ENCODE results near the gene LY86. TPM values are rescaled to one million over a fixed set of nuclear protein-coding genes. Genes with fewer than 3 reads are reported as not detected.

The LY86 gene
- total and polyA plus RNA-seq, 10 of the 15 experiments (the other 5 are each of a cell fraction or from before 2014, with no cell fraction given) = 68.2 to 457 (median 128) TPM

DNA sequence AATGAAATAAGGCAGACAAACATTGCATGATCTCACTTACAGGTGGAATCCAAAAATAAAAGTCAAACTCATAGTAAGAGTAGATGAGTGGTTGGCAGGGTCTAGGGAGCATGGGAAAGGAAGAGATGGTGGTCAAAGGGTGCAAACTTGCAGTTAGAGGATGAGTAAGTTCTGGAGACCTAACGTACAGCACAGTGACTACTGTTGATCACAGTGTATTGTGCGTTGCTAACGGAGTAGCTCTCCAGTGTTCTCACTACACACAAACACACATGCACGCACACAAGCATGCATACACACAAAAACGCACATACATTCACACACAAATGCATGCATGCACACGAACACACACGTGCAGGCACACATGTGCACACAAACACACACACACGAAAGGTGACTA lies 54.9 kb downstream of the LY86 start:
- intact Hi-C loops (cut with micrococcal nuclease; ENCODE audit: unreplicated experiment) = loop anchor here (1.0 to 2.0 kb wide), 2 partner anchors 41 to 55 kb away; partner anchors contain the start of gene LY86
- FAIRE-seq (peak; percentile 31), ATAC-seq (peak; percentile 93)
- TF ChIP-seq FOS (IDR thresholded peaks at IDR 0.05; ENCODE audit: borderline replicate concordance, extremely low read depth, insufficient read length) (no peak), NFYA (IDR thresholded peaks at IDR 0.05; ENCODE audit: borderline replicate concordance, low read depth, low read length) (no peak), RBBP5 (conservative IDR thresholded peaks at IDR 0.05) (no peak), RFX5 (IDR thresholded peaks at IDR 0.05; ENCODE audit: low read depth, low read length) (no peak), ZNF274 (IDR thresholded peaks at IDR 0.05; ENCODE audit: insufficient read depth, insufficient read length) (no peak), SMAD1 (IDR thresholded peaks at IDR 0.05; ENCODE audit: low read depth, partially characterized antibody) (peak; percentile 89), PAX8 (IDR thresholded peaks at IDR 0.05) (no peak), HDGF (IDR thresholded peaks at IDR 0.05) (peak; percentile 80), SREBF1 (IDR thresholded peaks at IDR 0.05; ENCODE audit: low read length) (no peak), ZNF622 (IDR thresholded peaks at IDR 0.05) (no peak), RB1 (IDR thresholded peaks at IDR 0.05; ENCODE audit: borderline replicate concordance) (no peak), IRF5 (IDR thresholded peaks at IDR 0.05; ENCODE audit: borderline replicate concordance) (no peak), ZSCAN29 (IDR thresholded peaks at IDR 0.05) (no peak), CREB1 (IDR thresholded peaks at IDR 0.05; ENCODE audit: low read depth) (peak; percentile 72), ZNF217 (IDR thresholded peaks at IDR 0.05) (no peak), YBX1 (IDR thresholded peaks at IDR 0.05) (no peak), POLR2AphosphoS5 (IDR thresholded peaks at IDR 0.05; ENCODE audit: low read length) (peak; percentile 47), CBFB (IDR thresholded peaks at IDR 0.05; ENCODE audit: low read depth) (peak; percentile 95), ZNF207 (IDR thresholded peaks at IDR 0.05; ENCODE audit: borderline replicate concordance) (no peak), SMAD5 (IDR thresholded peaks at IDR 0.05; ENCODE audit: low read depth) (no peak)
- TF ChIP-seq, protein P1, sequence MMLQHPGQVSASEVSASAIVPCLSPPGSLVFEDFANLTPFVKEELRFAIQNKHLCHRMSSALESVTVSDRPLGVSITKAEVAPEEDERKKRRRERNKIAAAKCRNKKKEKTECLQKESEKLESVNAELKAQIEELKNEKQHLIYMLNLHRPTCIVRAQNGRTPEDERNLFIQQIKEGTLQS (IDR thresholded peaks at IDR 0.05; ENCODE audit: borderline replicate concordance, extremely low read depth, low read depth, low read length) = no peak
- TF ChIP-seq, protein P2, sequence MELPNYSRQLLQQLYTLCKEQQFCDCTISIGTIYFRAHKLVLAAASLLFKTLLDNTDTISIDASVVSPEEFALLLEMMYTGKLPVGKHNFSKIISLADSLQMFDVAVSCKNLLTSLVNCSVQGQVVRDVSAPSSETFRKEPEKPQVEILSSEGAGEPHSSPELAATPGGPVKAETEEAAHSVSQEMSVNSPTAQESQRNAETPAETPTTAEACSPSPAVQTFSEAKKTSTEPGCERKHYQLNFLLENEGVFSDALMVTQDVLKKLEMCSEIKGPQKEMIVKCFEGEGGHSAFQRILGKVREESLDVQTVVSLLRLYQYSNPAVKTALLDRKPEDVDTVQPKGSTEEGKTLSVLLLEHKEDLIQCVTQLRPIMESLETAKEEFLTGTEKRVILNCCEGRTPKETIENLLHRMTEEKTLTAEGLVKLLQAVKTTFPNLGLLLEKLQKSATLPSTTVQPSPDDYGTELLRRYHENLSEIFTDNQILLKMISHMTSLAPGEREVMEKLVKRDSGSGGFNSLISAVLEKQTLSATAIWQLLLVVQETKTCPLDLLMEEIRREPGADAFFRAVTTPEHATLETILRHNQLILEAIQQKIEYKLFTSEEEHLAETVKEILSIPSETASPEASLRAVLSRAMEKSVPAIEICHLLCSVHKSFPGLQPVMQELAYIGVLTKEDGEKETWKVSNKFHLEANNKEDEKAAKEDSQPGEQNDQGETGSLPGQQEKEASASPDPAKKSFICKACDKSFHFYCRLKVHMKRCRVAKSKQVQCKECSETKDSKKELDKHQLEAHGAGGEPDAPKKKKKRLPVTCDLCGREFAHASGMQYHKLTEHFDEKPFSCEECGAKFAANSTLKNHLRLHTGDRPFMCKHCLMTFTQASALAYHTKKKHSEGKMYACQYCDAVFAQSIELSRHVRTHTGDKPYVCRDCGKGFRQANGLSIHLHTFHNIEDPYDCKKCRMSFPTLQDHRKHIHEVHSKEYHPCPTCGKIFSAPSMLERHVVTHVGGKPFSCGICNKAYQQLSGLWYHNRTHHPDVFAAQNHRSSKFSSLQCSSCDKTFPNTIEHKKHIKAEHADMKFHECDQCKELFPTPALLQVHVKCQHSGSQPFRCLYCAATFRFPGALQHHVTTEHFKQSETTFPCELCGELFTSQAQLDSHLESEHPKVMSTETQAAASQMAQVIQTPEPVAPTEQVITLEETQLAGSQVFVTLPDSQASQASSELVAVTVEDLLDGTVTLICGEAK (IDR thresholded peaks at IDR 0.05; ENCODE audit: borderline replicate concordance) = no peak

More for the DNA sequence above, 54.9 kb downstream of the LY86 start:
- DNase-seq (ENCODE audit: low read depth, low spot score) = peak; percentile 91
- Histone ChIP-seq H3K36me3 (ENCODE audit: control insufficient read depth in 2 of 2, insufficient read depth in 2 of 2, low read length in 1 of 2) (peaks cover 3 to 4% of the 10 kb centered on the region in 2 experiments; a peak in 3 of 4 replicates), H3K9me3 (replicated peaks; ENCODE audit: control insufficient read depth, insufficient read depth, low read length) (peaks cover 10% of the 10 kb centered on the region; the same call in 2 of the 3 replicates), H3K27ac (ENCODE audit: control insufficient read depth, insufficient read depth) (peak overlapping the region; percentile 86), H4K20me1 (ENCODE audit: control insufficient read depth, insufficient read depth) (no peaks in the 10 kb centered on the region), H2AFZ (ENCODE audit: control insufficient read depth, low read depth, low read length) (no peak overlapping the region; the same call in 1 of the 2 replicates), H3K27me3 (replicated peaks in 1 of 2; ENCODE audit: control insufficient read depth in 2 of 2, insufficient read depth in 2 of 2, low read length in 1 of 2) (no peaks in the 10 kb centered on the region), H3K4me1 (ENCODE audit: control insufficient read depth, insufficient read depth, low read length) (peaks cover 21% of the 10 kb centered on the region), H3K4me2 (ENCODE audit: control insufficient read depth, insufficient read depth) (no peak overlapping the region), H3K79me2 (ENCODE audit: control insufficient read depth, insufficient read depth, low read length) (no peaks in the 10 kb centered on the region), H3K9ac (ENCODE audit: control insufficient read depth, insufficient read depth, low read length) (no peak overlapping the region), H3K4me3 (no peak overlapping the region)
- BruUV-seq (replicated peaks) = no TSS peak
- ChIA-PET CTCF (interaction anchor here (0.8 kb wide), 1 partner anchor 32 kb away, joined by 3 read pairs; no protein-coding TSS in a partner anchor), RAD21 (ENCODE audit: unreplicated experiment) (interaction anchor here (1.2 to 2.3 kb wide), 3 partner anchors 12 to 57 kb away, joined by 3 to 9 read pairs (median 8); no protein-coding TSS in a partner anchor), SMC1A (ENCODE audit: uncharacterized antibody, unreplicated experiment) (interaction anchor here (1.3 to 1.8 kb wide), 2 partner anchors 54 to 56 kb away, joined by 5 to 14 read pairs; partner anchors contain the start of gene LY86), POLR2A (interaction anchor here (0.6 to 6.1 kb wide), 4 partner anchors 53 to 806 kb away, joined by 3 to 25 read pairs (median 8); partner anchors contain the start of gene LY86)
- in situ Hi-C loops (cut with MboI) = no loop called here
- 10% methylated on average over 8 of the region's 8 CpGs for WGBS (ENCODE audit: insufficient coverage, insufficient replicate concordance, low lambda C conversion rate, missing lambda C conversion rate)

All from GM12878 (cell line).